NT2/D1 (cell line): ENCODE measurements around the gene HDAC3.

Source experiments
- SUZ12 ChIP-seq: IDR thresholded peaks from 2 replicates; pipeline ENCODE4 v1.6.1; 2011; ENCODE audit not compliant: insufficient read length, insufficient read depth; ENCODE audit errors: extremely low read depth
- YY1 ChIP-seq: IDR thresholded peaks from 2 replicates; pipeline ENCODE4 v1.6.1; 2011; ENCODE audit not compliant: insufficient read length, insufficient read depth

- TF ChIP-seq YY1 (no peak), SUZ12 (no peak)
These were observed 590 bp downstream of the HDAC3 start for GRCh38 chr5:141636106-141636412.
